Measurements from ENCODE around the gene KRT4.

KRT4 gene

DNA sequence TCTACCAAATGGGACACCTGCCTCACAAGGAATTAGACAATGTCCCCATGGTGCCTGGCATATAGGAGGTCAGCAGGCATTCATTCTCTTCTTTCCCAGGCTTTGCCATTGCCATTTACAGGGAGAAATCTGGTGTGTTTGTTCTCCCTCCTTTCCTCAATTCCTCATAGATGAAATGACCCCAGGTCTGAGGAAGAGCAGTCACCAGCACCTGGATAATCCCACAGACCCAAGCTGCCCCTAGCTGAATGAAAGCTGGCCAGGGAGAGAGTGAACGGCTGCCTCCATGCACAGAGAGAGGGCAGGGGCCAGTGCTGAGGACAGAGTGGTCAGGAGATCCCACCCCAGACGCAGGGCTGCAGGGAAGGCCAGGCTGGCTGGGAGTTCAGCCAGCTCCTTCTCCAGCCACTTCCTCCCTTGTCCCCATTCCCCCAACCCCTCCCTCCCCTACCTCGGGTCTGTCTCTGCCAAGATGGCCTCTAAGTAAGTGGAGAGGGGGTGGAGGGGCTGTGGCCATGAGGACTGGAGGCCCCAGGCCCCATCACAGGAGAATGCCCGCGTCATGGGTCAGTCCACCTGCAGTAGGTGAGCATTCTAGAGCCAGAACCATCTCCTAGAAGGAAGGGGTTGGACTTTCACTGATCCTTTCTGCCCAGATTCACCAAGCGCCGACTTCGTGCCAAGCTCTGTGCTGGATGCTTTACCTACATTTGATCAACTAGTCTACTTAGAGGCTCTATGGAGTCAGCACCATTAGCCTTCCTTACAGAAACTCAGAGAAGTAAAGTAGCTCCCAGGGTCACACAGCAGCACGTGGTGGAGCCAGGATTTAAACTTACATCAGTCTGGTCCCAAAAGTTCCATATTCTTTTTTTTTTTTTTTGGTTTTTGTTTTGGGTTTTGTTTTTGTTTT, 2.0 kb upstream of the KRT4 start:
- no peaks in the 10 kb centered on the region for H3K27me3 ChIP-seq (ENCODE audit: insufficient read depth, low read length)
- no peak overlapping the region for H4K12ac ChIP-seq (ENCODE audit: low read depth, low read length)
- H3K79me2 ChIP-seq (ENCODE audit: control insufficient read depth, insufficient read depth, low read length, poor library complexity) = no peaks in the 10 kb centered on the region
- H3K36me3 ChIP-seq (ENCODE audit: control insufficient read depth in 1 of 2, insufficient read depth in 2 of 2, low read length in 2 of 2) = no peaks in the 10 kb centered on the region
- no peak overlapping the region for H3K4me3 ChIP-seq (ENCODE audit: low read depth, low read length)
- H2BK120ac ChIP-seq (ENCODE audit: insufficient read depth, low read length, poor library complexity) = no peak overlapping the region
- no peak overlapping the region for H4K91ac ChIP-seq (ENCODE audit: low read depth, low read length)
- no peak for DNase-seq
- no peak overlapping the region for H2BK12ac ChIP-seq (ENCODE audit: low read length)
- no peak overlapping the region for H4K8ac ChIP-seq (ENCODE audit: low read depth, low read length)
- no peak overlapping the region for H3K23ac ChIP-seq (ENCODE audit: low read length)
- no peak overlapping the region for H2BK5ac ChIP-seq (ENCODE audit: low read depth, low read length, poor library complexity)
- H3K4me1 ChIP-seq (ENCODE audit: control insufficient read depth in 1 of 2, insufficient read depth in 2 of 2, low read length in 2 of 2) = no peaks in the 10 kb centered on the region
- H2AFZ ChIP-seq (ENCODE audit: insufficient read depth, low read length, poor library complexity) = no peak overlapping the region
- H2AK5ac ChIP-seq (ENCODE audit: low read length) = no peak overlapping the region
- no peak overlapping the region for H3K4me2 ChIP-seq (ENCODE audit: low read length)
- no peaks in the 10 kb centered on the region for H3K79me1 ChIP-seq (ENCODE audit: low read length)
- peaks cover 2% of the 10 kb centered on the region for H3K9me3 ChIP-seq (ENCODE audit: insufficient read depth, low read depth, low read length)
- no peak overlapping the region for H3K18ac ChIP-seq (ENCODE audit: low read length)
- WGBS (ENCODE audit: extremely low coverage, insufficient coverage, insufficient read length) = no CpG with 5 or more reads among the region's 9 CpGs
- H3K9ac ChIP-seq (ENCODE audit: low read length) = no peak overlapping the region
- no peak overlapping the region for H3K27ac ChIP-seq (ENCODE audit: low read depth, low read length)
- no peak overlapping the region for H3K14ac ChIP-seq (ENCODE audit: low read length)
- H3K4ac ChIP-seq (ENCODE audit: low read depth, low read length) = no peak overlapping the region

GRCh38 chr12:52815161-52815560, 1.2 kb upstream of the KRT4 start:
- no peaks in the 10 kb centered on the region for H3K79me1 ChIP-seq (ENCODE audit: low read length)
- no peak for DNase-seq
- H3K4me1 ChIP-seq (ENCODE audit: control insufficient read depth in 1 of 2, insufficient read depth in 2 of 2, low read length in 2 of 2) = no peaks in the 10 kb centered on the region
- no peak overlapping the region for H3K4me2 ChIP-seq (ENCODE audit: low read length)
- no peak overlapping the region for H2BK120ac ChIP-seq (ENCODE audit: insufficient read depth, low read length, poor library complexity)
- H2BK12ac ChIP-seq (ENCODE audit: low read length) = no peak overlapping the region
- H2AK5ac ChIP-seq (ENCODE audit: low read length) = no peak overlapping the region
- no peaks in the 10 kb centered on the region for H3K36me3 ChIP-seq (ENCODE audit: control insufficient read depth in 1 of 2, insufficient read depth in 2 of 2, low read length in 2 of 2)
- no peaks in the 10 kb centered on the region for H3K27me3 ChIP-seq (ENCODE audit: insufficient read depth, low read length)
- no peak overlapping the region for H3K18ac ChIP-seq (ENCODE audit: low read length)
- no peak overlapping the region for H4K91ac ChIP-seq (ENCODE audit: low read depth, low read length)
- no peak overlapping the region for H3K9ac ChIP-seq (ENCODE audit: low read length)
- peaks cover 2% of the 10 kb centered on the region for H3K9me3 ChIP-seq (ENCODE audit: insufficient read depth, low read depth, low read length)
- H3K23ac ChIP-seq (ENCODE audit: low read length) = no peak overlapping the region
- H3K14ac ChIP-seq (ENCODE audit: low read length) = no peak overlapping the region
- H2AFZ ChIP-seq (ENCODE audit: insufficient read depth, low read length, poor library complexity) = no peak overlapping the region
- no peak overlapping the region for H3K4ac ChIP-seq (ENCODE audit: low read depth, low read length)
- no peaks in the 10 kb centered on the region for H3K79me2 ChIP-seq (ENCODE audit: control insufficient read depth, insufficient read depth, low read length, poor library complexity)
- no peak overlapping the region for H4K12ac ChIP-seq (ENCODE audit: low read depth, low read length)
- no peak overlapping the region for H3K27ac ChIP-seq (ENCODE audit: low read depth, low read length)
- H4K8ac ChIP-seq (ENCODE audit: low read depth, low read length) = no peak overlapping the region
- H3K4me3 ChIP-seq (ENCODE audit: low read depth, low read length) = no peak overlapping the region
- H2BK5ac ChIP-seq (ENCODE audit: low read depth, low read length, poor library complexity) = no peak overlapping the region
- WGBS (ENCODE audit: extremely low coverage, insufficient coverage, insufficient read length) = no CpG with 5 or more reads among the region's 4 CpGs

- Histone ChIP-seq H3K27ac (ENCODE audit: low read depth, low read length) (no peak overlapping the region), H3K4me3 (ENCODE audit: low read depth, low read length) (no peak overlapping the region), H2BK12ac (ENCODE audit: low read length) (no peak overlapping the region), H2AK5ac (ENCODE audit: low read length) (no peak overlapping the region), H2AFZ (ENCODE audit: insufficient read depth, low read length, poor library complexity) (no peak overlapping the region), H4K12ac (ENCODE audit: low read depth, low read length) (no peak overlapping the region), H4K8ac (ENCODE audit: low read depth, low read length) (no peak overlapping the region), H3K27me3 (ENCODE audit: insufficient read depth, low read length) (no peaks in the 10 kb centered on the region), H3K79me2 (ENCODE audit: control insufficient read depth, insufficient read depth, low read length, poor library complexity) (no peaks in the 10 kb centered on the region), H3K23ac (ENCODE audit: low read length) (no peak overlapping the region), H3K4me1 (ENCODE audit: control insufficient read depth in 1 of 2, insufficient read depth in 2 of 2, low read length in 2 of 2) (no peaks in the 10 kb centered on the region), H3K9ac (ENCODE audit: low read length) (no peak overlapping the region), H3K4me2 (ENCODE audit: low read length) (no peak overlapping the region), H3K79me1 (ENCODE audit: low read length) (no peaks in the 10 kb centered on the region), H3K36me3 (ENCODE audit: control insufficient read depth in 1 of 2, insufficient read depth in 2 of 2, low read length in 2 of 2) (no peaks in the 10 kb centered on the region), H3K4ac (ENCODE audit: low read depth, low read length) (no peak overlapping the region), H2BK5ac (ENCODE audit: low read depth, low read length, poor library complexity) (no peak overlapping the region), H4K91ac (ENCODE audit: low read depth, low read length) (no peak overlapping the region), H2BK120ac (ENCODE audit: insufficient read depth, low read length, poor library complexity) (no peak overlapping the region), H3K9me3 (ENCODE audit: insufficient read depth, low read depth, low read length) (peaks cover 2% of the 10 kb centered on the region), H3K18ac (ENCODE audit: low read length) (no peak overlapping the region), H3K14ac (ENCODE audit: low read length) (no peak overlapping the region)
- WGBS (ENCODE audit: extremely low coverage, insufficient coverage, insufficient read length) = no CpG with 5 or more reads among the region's 4 CpGs
- no peak for DNase-seq
These were observed 817 bp upstream of the KRT4 start for GRCh38 chr12:52814710-52815155.

DNA sequence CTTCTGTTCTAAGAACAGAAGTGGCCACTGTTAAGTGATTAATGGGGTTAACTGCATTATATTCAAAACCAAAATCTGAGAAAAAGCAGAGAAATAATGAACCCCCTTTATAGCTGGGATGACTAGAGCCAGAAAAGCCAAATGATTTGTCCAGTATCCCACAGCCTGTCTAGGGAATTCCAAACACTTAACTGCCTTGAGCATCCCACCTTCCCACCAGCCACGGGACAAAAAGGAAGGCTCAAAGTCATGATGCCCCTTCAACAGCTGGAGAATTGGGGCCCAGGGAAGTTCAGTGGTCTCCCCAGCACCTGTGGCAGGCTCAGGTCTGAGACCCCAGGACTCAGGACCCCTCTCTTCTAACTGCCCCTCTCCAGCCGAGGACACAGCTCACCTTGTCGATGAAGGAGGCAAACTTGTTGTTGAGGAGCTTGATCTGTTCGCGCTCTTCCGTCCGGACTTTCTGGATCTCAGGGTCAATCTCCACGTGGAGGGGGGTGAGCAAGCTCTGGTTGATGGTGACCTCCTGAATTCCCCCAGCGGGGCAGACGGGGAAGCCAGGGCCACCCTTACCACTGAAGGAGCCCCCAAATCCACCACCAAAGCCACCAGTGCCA, 605 bp downstream of the KRT4 start:
- no peak overlapping the region for H2AK5ac ChIP-seq (ENCODE audit: low read length)
- H4K91ac ChIP-seq (ENCODE audit: low read depth, low read length) = no peak overlapping the region
- no peak overlapping the region for H3K4ac ChIP-seq (ENCODE audit: low read depth, low read length)
- no CpG with 5 or more reads among the region's 10 CpGs for WGBS (ENCODE audit: extremely low coverage, insufficient coverage, insufficient read length)
- H3K27ac ChIP-seq (ENCODE audit: low read depth, low read length) = no peak overlapping the region
- H2BK12ac ChIP-seq (ENCODE audit: low read length) = no peak overlapping the region
- no peak overlapping the region for H3K18ac ChIP-seq (ENCODE audit: low read length)
- no peak overlapping the region for H2AFZ ChIP-seq (ENCODE audit: insufficient read depth, low read length, poor library complexity)
- H2BK5ac ChIP-seq (ENCODE audit: low read depth, low read length, poor library complexity) = no peak overlapping the region
- no peak overlapping the region for H3K4me2 ChIP-seq (ENCODE audit: low read length)
- H3K36me3 ChIP-seq (ENCODE audit: control insufficient read depth in 1 of 2, insufficient read depth in 2 of 2, low read length in 2 of 2) = no peaks in the 10 kb centered on the region
- peaks cover 2% of the 10 kb centered on the region for H3K9me3 ChIP-seq (ENCODE audit: insufficient read depth, low read depth, low read length)
- H2BK120ac ChIP-seq (ENCODE audit: insufficient read depth, low read length, poor library complexity) = no peak overlapping the region
- H3K79me2 ChIP-seq (ENCODE audit: control insufficient read depth, insufficient read depth, low read length, poor library complexity) = no peaks in the 10 kb centered on the region
- no peaks in the 10 kb centered on the region for H3K27me3 ChIP-seq (ENCODE audit: insufficient read depth, low read length)
- no peak overlapping the region for H4K12ac ChIP-seq (ENCODE audit: low read depth, low read length)
- no peak overlapping the region for H4K8ac ChIP-seq (ENCODE audit: low read depth, low read length)
- H3K4me3 ChIP-seq (ENCODE audit: low read depth, low read length) = no peak overlapping the region
- no peaks in the 10 kb centered on the region for H3K79me1 ChIP-seq (ENCODE audit: low read length)
- DNase-seq = no peak
- no peak overlapping the region for H3K23ac ChIP-seq (ENCODE audit: low read length)
- no peak overlapping the region for H3K9ac ChIP-seq (ENCODE audit: low read length)
- no peak overlapping the region for H3K14ac ChIP-seq (ENCODE audit: low read length)
- no peaks in the 10 kb centered on the region for H3K4me1 ChIP-seq (ENCODE audit: control insufficient read depth in 1 of 2, insufficient read depth in 2 of 2, low read length in 2 of 2)
